Measurements from ENCODE around the gene RPL32.

The RPL32 gene

DNA sequence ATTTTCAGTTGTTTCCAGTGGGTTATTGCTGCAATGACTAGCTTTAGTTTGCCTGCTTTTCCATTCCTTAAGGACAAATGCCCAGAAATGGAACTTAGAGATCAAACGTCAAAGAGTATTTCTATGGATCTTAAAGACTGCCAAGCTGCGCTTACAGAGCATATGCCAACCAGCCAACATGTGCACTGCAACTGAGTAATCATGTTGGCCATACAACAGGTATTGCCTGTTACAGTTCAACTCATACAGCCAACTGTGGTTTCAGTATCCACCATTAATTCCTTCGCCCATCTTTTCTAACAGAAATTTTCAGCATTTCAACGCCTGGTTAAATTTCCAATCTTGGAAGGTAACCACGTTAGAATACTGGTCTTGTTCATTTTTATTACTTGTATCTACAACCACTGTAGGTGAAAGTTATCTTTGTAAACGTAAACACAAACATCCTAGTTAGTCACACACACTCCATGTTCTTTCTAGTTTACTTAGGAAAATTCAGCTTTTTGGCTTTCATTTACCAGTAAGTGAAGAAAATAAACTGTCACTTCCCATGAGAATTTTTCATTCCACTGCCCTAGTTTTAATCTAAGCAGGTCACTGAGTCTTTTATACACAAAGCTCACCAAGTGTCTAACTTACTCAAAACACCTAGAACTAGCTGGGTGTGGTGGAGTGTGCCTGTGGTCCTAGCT is 3.9 kb downstream of the RPL32 start:
- H3K4me3 ChIP-seq (ENCODE audit: low read length): no peak overlapping the region; the same call in 1 of the 2 replicates
- TF ChIP-seq, protein P1, sequence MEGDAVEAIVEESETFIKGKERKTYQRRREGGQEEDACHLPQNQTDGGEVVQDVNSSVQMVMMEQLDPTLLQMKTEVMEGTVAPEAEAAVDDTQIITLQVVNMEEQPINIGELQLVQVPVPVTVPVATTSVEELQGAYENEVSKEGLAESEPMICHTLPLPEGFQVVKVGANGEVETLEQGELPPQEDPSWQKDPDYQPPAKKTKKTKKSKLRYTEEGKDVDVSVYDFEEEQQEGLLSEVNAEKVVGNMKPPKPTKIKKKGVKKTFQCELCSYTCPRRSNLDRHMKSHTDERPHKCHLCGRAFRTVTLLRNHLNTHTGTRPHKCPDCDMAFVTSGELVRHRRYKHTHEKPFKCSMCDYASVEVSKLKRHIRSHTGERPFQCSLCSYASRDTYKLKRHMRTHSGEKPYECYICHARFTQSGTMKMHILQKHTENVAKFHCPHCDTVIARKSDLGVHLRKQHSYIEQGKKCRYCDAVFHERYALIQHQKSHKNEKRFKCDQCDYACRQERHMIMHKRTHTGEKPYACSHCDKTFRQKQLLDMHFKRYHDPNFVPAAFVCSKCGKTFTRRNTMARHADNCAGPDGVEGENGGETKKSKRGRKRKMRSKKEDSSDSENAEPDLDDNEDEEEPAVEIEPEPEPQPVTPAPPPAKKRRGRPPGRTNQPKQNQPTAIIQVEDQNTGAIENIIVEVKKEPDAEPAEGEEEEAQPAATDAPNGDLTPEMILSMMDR (conservative IDR thresholded peaks at IDR 0.05; ENCODE audit: low read length): no peak
- no peak for DNase-seq (ENCODE audit: low read depth)

- DNase-seq (ENCODE audit: low read depth): no peak
- TF ChIP-seq, protein P1 (conservative IDR thresholded peaks at IDR 0.05; ENCODE audit: low read length): no peak
- H3K4me3 ChIP-seq (ENCODE audit: low read length): no peak overlapping the region
These were observed 6.2 kb downstream of the RPL32 start for GRCh38 chr3:12835052-12835665.

- DNase-seq (ENCODE audit: low read depth): no peak
- H3K4me3 ChIP-seq (ENCODE audit: low read length): no peak overlapping the region
- TF ChIP-seq, protein P1 (conservative IDR thresholded peaks at IDR 0.05; ENCODE audit: low read length): no peak
These were observed 7.9 kb downstream of the RPL32 start for GRCh38 chr3:12833222-12834161.

DNA sequence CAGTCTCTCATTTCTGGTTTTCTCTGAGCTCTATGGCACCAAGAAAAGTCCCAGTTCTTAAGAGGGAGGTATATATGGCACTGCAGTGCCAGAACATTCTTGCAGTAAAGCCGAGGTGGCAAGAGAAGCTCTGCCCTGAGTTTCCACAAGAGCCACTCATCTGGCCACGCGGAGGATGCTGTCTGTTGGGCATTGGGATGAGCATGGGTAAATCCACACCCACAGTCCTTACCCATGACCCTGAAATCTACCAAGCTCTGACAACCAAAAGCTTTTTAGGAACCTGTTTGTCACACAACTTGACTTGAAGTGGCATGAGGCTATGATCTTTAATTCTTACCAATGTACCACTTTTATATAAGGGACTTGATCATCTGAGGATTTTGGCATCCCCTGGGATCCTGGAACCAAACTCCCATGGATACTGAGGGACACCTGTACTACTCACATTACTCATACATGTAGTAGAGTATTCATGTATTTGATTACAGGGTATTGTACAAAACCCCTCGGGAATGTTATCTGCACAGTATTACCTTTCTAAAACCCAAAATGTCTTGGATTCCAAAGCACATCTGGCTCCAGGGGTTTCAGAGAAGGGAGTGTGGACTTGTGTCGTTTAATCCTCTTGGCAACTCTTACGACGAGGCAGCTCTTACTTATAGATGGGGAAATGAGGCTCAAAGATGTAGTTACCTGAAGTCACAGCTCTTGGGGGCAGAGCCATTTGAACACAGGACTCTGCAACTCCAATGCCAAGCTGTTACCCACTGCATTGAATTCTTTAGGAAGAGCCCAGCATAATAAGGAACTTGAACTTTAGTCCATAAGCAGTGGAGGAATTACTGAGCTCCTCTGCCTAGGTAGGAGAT is 8.8 kb downstream of the RPL32 start:
- TF ChIP-seq, protein P1 (conservative IDR thresholded peaks at IDR 0.05; ENCODE audit: low read length): no peak
- H3K4me3 ChIP-seq (ENCODE audit: low read length): no peak overlapping the region
- no peak for DNase-seq (ENCODE audit: low read depth)

DNA sequence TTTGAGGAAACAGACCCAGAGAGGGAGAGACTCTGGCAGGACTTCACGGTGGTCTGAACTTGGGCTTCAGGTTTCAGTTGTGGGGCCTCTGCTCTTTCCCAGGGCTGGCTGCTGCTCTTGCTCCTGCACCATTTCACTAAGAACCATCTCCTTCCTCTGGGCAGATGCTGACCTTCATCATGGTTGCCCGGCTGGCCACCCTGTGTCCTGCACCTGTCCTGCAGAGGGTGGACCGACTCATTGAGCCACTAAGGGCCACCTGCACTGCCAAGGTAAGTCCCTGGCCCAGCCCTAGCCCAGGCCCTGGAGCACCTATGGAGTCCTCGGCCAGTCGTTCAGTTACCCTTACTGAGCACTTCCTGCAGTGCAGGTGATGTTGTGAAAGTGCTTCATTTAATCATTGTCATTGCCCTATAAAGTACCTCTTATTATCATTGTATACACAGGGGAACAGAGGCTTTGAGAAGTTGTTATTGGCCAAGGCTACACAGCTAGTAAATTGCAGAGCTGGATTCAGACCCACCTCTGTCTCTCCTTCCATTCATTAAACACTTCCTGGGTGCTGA is 10.0 kb downstream of the RPL32 start:
- no peak for DNase-seq (ENCODE audit: low read depth)
- no peak overlapping the region for H3K4me3 ChIP-seq (ENCODE audit: low read length)
- TF ChIP-seq, protein P1 (conservative IDR thresholded peaks at IDR 0.05; ENCODE audit: low read length): no peak

- DNase-seq (ENCODE audit: low read depth): no peak
- TF ChIP-seq, protein P1 (conservative IDR thresholded peaks at IDR 0.05; ENCODE audit: low read length): 0 out of 2 replicates have a peak, but pooled peaks have one; percentile 21
These were observed 10.6 kb downstream of the RPL32 start for GRCh38 chr3:12830785-12831156.

More at GRCh38 chr3:12830785-12831156, 10.6 kb downstream of the RPL32 start:
- H3K4me3 ChIP-seq (ENCODE audit: low read length): no peak overlapping the region

Data from AG10803 (cell line).